GM08714 (cell line): Measurements from ENCODE around the gene HCFC1.

ENCODE experiments used
- H3K4me3 ChIP-seq: fragments of 200-500 bp; sonication (Bioruptor generic); 2 replicates; pipeline ENCODE4 v1.5.1; 2014; ENCODE audit warnings: mild to moderate bottlenecking, low read length, inconsistent platforms
- ZNF274 ChIP-seq: IDR thresholded peaks from 2 replicates; pipeline ENCODE4 v1.6.1; 2012; ENCODE audit warnings: mild to moderate bottlenecking, low read depth, low read length

HCFC1 gene

DNA sequence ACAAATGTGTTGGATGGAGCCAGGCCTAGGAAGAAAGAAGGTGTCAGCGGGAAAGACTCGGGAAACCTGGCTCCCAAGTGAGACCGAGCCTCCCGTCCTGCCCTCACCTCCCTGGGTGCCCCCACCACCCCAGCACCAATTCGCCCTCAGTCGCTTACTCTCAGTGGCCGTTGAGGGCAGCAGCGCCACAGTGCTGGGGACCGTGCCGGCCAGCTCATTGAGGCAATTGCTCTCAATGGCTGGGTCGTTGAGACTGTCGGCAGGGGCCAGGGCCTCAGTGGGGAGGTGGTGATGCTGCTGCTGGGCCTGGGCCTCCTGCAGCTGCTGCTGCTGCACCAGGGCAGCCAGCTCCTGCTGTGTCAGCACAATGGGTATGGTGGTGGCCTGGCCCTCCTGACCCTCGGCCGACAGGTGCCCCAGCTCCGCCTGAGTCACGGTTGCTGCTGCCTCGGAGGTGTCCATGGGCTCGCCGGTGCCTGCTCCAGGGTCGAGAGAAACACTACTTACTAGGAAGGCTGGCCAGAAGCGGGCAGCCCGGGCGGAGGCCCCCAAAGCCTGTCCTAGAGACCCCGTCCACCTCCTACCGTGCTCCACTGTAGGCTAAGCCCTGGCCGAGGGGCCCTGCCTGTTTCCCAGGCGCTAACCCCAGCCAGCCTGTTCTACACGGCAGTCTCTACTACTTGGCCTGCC, 19.8 kb downstream of the HCFC1 start:
- TF ChIP-seq ZNF274, result no peak
- no peak overlapping the region for H3K4me3 ChIP-seq

DNA sequence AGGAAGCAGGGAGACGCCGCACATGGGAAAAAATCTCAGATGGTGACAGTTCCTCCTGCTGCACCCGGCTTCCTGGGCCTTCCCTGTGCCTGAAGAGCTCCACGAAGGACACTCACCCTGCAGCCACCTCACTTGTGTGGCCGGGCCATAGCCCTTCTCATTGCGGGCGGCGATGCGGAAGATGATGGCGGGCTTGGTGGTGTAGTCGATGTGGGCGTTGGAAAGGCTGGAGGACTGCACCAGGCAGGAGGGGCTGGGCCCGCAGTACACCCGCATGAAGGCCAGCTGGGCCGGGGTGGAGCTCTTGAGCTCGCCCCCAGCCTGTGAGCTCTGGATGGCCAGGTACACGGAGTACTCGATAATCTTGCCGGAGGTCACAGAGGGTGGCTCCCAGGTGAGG, 21.5 kb downstream of the HCFC1 start:
- no peak overlapping the region for H3K4me3 ChIP-seq
- no peak for TF ChIP-seq ZNF274

GRCh38 chrX:153948847-153949805, 22.5 kb downstream of the HCFC1 start:
- no peak for TF ChIP-seq ZNF274
- H3K4me3 ChIP-seq, result no peak overlapping the region

- no peak for TF ChIP-seq ZNF274
- no peak overlapping the region for H3K4me3 ChIP-seq
Measured at GRCh38 chrX:153948002-153948466, 23.6 kb downstream of the HCFC1 start.

- TF ChIP-seq ZNF274, result no peak
- no peak overlapping the region for H3K4me3 ChIP-seq
Measured at GRCh38 chrX:153947009-153947769, 24.4 kb downstream of the HCFC1 start.

- no peak for TF ChIP-seq ZNF274
- no peak overlapping the region for H3K4me3 ChIP-seq
Measured at GRCh38 chrX:153945956-153946943, 25.4 kb downstream of the HCFC1 start.

DNA sequence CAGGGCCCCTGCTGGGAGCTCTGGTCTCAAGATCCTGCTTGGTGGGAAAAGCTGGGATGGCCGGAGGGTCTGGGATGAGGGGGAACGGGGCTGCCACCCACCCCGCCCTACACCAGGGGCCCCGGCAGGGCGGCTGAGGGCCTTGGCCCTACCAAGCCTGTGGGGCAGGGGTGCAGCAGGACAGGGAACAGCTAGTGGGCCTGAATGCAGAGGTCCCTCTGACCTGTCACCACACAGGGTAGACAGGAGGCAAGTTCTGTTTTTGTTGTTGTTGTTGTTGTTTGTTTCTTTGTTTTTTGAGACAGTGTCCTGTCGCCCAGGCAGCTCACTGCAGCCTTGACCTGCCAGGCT, 26.8 kb downstream of the HCFC1 start:
- TF ChIP-seq ZNF274, result no peak
- no peak overlapping the region for H3K4me3 ChIP-seq

DNA sequence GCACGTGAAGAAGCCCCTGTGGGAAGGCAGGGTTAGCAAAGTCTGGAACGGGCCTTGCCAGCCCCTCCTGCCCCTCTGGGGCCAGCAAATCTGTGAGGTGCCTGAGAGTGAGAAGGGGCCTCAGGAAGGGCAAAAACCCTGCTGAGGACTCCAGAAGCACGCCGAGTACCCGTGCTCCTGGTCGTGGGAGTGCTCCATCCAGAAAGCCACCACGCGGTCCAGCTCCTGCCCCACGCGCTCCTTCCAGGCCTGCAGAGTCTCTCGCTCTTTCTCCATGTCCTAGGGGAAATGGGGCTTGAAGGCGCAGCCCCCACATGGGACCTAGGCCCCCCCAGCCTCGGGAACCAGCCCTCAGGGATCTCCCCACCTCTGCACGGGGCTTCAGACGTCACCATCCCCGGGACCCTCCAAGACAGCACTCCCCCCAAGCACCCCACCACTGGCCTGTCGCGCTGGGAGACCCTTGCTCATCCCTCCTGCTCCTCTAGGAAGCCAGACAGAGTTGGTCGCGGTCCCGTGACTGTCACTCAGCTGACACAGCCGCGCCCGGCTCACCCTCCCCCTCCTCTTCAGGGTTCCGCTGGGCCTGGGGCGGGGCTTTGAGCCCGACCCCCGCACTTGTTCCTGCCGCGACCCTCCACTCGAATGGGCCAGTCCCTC, 27.3 kb downstream of the HCFC1 start, which contains the start of gene RENBP:
Gene RENBP (minus strand): TSS at position 504 of the 660 bp plus-strand sequence. CDS start 33 bp downstream, at position 471.
- TF ChIP-seq ZNF274, result no peak
- H3K4me3 ChIP-seq, result no peak within 1 kb of the TSS; the same call in 1 of the 2 replicates

- H3K4me3 ChIP-seq, result no peak overlapping the region
- TF ChIP-seq ZNF274, result no peak
Measured at GRCh38 chrX:153941336-153942252, 30.0 kb downstream of the HCFC1 start.

GRCh38 chrX:153939573-153939972, 32.0 kb downstream of the HCFC1 start:
- no peak overlapping the region for H3K4me3 ChIP-seq
- TF ChIP-seq ZNF274, result no peak

- no peak overlapping the region for H3K4me3 ChIP-seq
- TF ChIP-seq ZNF274, result no peak
Measured at GRCh38 chrX:153938226-153938786, 33.3 kb downstream of the HCFC1 start.

- TF ChIP-seq ZNF274, result no peak
- no peak overlapping the region for H3K4me3 ChIP-seq
Measured at GRCh38 chrX:153937056-153937455, 34.6 kb downstream of the HCFC1 start.
